B cell (primary cell): ENCODE data around the gene NPEPL1. TPM values are rescaled to one million over a fixed set of nuclear protein-coding genes. Genes with fewer than 3 reads are reported as not detected.

Source experiments
- ATAC-seq: fragments of 200-7000 bp; cut with Tn5 transposase; one replicate; pipeline ENCODE4 v1.10.0; 2021; ENCODE audit warnings: low read depth, mild to moderate bottlenecking, moderate number of reproducible peaks, moderate library complexity
- CTCF ChIA-PET: fragments of 350-600 bp; sonication (Branson Sonifier 250); formaldehyde crosslinking; loops from one replicate; lab custom pipeline; 2021; ENCODE audit warnings: antibody characterized with exemption, inconsistent platforms; lab: Charles Lee
- POLR2A ChIA-PET: fragments of 350-600 bp; sonication (Branson Sonifier 250); formaldehyde crosslinking; loops from one replicate; lab custom pipeline; 2021; ENCODE audit warnings: antibody characterized with exemption; lab: Charles Lee
- DNase-seq: peaks from one replicate; pipeline ENCODE4 v3.0.0; 2013
- H2AFZ ChIP-seq: 2 replicates; pipeline ENCODE4 v1.6.1; 2012; ENCODE audit warnings: mild to moderate bottlenecking, low read depth, low read length; ENCODE audit not compliant: insufficient read depth, poor library complexity, severe bottlenecking
- H3K27ac ChIP-seq, 2 donors: 1 replicate in 1 of 2; 2 replicates in 1 of 2; pipeline ENCODE4 v1.5.1; 2012 to 2013; ENCODE audit warnings: low read length in 2 of 2, mild to moderate bottlenecking in 2 of 2, moderate library complexity in 1 of 2
- H3K27me3 ChIP-seq, 4 experiments: fragments of 200-600 bp in 1 of 4; sonication (generic) in 1 of 4; replicated peaks in 1 of 4; 1 replicate in 2 of 4; 2 replicates in 2 of 4; pipeline versions ENCODE4 v1.6.1 to v1.7.0; 2013 to 2016; ENCODE audit warnings: low read length in 3 of 4, mild to moderate bottlenecking in 2 of 4, mixed read lengths in 1 of 4, moderate library complexity in 1 of 4; ENCODE audit not compliant: insufficient read depth in 4 of 4, control insufficient read depth in 3 of 4; ENCODE audit errors: control extremely low read depth in 1 of 4
- H3K36me3 ChIP-seq, 2 experiments: replicated peaks in 1 of 2; 1 replicate in 1 of 2; 2 replicates in 1 of 2; pipeline versions ENCODE4 v1.6.1 to v1.7.1; 2013; ENCODE audit warnings: low read length in 1 of 2; ENCODE audit not compliant: insufficient read depth in 2 of 2, control insufficient read depth in 1 of 2; ENCODE audit errors: control extremely low read depth in 1 of 2, extremely low read depth in 1 of 2
- H3K4me1 ChIP-seq, 2 donors: fragments of 200-600 bp in 1 of 2; sonication (generic) in 1 of 2; 1 replicate in 1 of 2; 2 replicates in 1 of 2; pipeline versions ENCODE4 v1.5.1 to v1.6.1; 2013 to 2017; ENCODE audit warnings: low read length in 2 of 2; ENCODE audit not compliant: control insufficient read depth in 2 of 2, insufficient read depth in 2 of 2
- H3K4me2 ChIP-seq: replicated peaks from 2 replicates; pipeline ENCODE3; 2012; ENCODE audit warnings: mild to moderate bottlenecking, low read depth, low read length; ENCODE audit not compliant: poor library complexity, severe bottlenecking
- H3K4me3 ChIP-seq, 5 experiments: fragments of 200-600 bp in 1 of 5; sonication (generic) in 1 of 5; 1 replicate in 3 of 5; 2 replicates in 2 of 5; pipeline versions ENCODE4 v1.5.1 to v1.7.0; 2011 to 2016; ENCODE audit warnings: low read length in 4 of 5, mild to moderate bottlenecking in 4 of 5, low read depth in 2 of 5, control low read depth in 1 of 5, moderate library complexity in 1 of 5; ENCODE audit not compliant: insufficient read depth in 1 of 5; ENCODE audit errors: control extremely low read depth in 1 of 5, extremely low read depth in 1 of 5
- H3K79me2 ChIP-seq: fragments of 200-600 bp; sonication (generic); one replicate; pipeline ENCODE4 v1.6.0; 2016; ENCODE audit warnings: low read length; ENCODE audit not compliant: control insufficient read depth, insufficient read depth
- H3K9ac ChIP-seq: fragments of 200-600 bp; sonication (generic); 2 replicates; pipeline ENCODE4 v1.6.1; 2017; ENCODE audit warnings: mild to moderate bottlenecking, low read length, moderate library complexity
- H3K9me3 ChIP-seq, 3 donors: one replicate each; pipeline versions ENCODE4 v1.6.1 to v1.7.1; 2013; ENCODE audit warnings: low read length in 2 of 3; ENCODE audit not compliant: control insufficient read depth in 2 of 3, insufficient read depth in 1 of 3; ENCODE audit errors: control extremely low read depth in 1 of 3
- H4K20me1 ChIP-seq: 2 replicates; pipeline ENCODE4 v1.6.0; 2012; ENCODE audit warnings: mild to moderate bottlenecking, low read length; ENCODE audit not compliant: insufficient read depth, control insufficient read depth, poor library complexity, severe bottlenecking
- H3K27ac Mint-ChIP-seq: one replicate; pipeline ENCODE4 v1.8.0; 2021; ENCODE audit warnings: mixed read lengths
- H3K27me3 Mint-ChIP-seq: one replicate; pipeline ENCODE4 v1.8.0; 2021; ENCODE audit warnings: mixed read lengths
- H3K4me1 Mint-ChIP-seq: one replicate; pipeline ENCODE4 v1.8.0; 2021; ENCODE audit warnings: mixed read lengths
- H3K4me3 Mint-ChIP-seq: one replicate; pipeline ENCODE4 v1.8.0; 2021; ENCODE audit warnings: mixed read lengths
- H3K9me3 Mint-ChIP-seq: one replicate; pipeline ENCODE4 v1.8.0; 2022; ENCODE audit warnings: mixed read lengths; ENCODE audit not compliant: insufficient read depth
- CTCF ChIP-seq: fragments of 200-600 bp; IDR thresholded peaks from one replicate; pipeline ENCODE4 v1.8.0; 2022; ENCODE audit warnings: antibody characterized with exemption, mild to moderate bottlenecking
- EZH2 ChIP-seq: IDR thresholded peaks from 2 replicates; pipeline ENCODE4 v1.6.1; 2012; ENCODE audit warnings: borderline replicate concordance, low read depth, mild to moderate bottlenecking, moderate library complexity, low read length; ENCODE audit not compliant: insufficient read depth, poor library complexity, severe bottlenecking
- WGBS: methylation state at CpG from one replicate; pipeline ENCODE4 v1.1.5; 2013; ENCODE audit warnings: missing lambda C conversion rate; ENCODE audit not compliant: insufficient coverage; 5-methylcytosine and 5-hydroxymethylcytosine counted together
- intact Hi-C: fragments of 100-400 bp; cut with micrococcal nuclease; formaldehyde crosslinking; loops from one replicate; pipeline ENCODE4 v1.10.0; 2022
- polyA plus RNA-seq: library from polyadenylated mRNA; depleted of rRNA; stranded (reverse); fragments of >200 nt; gene quantifications from 2 replicates; pipeline ENCODE4 v1.2.3, GENCODE V29; 2012
- total RNA-seq, 2 donors: library from RNA; stranded (reverse); fragments of 120-200 nt in 1 of 2; gene quantifications; 1 replicate in 1 of 2; 2 replicates in 1 of 2; pipeline versions ENCODE4 v1.2.3 to v1.2.4, GENCODE V29; 2013 to 2022

NPEPL1 gene
- total and polyA plus RNA-seq, 2 donors (not counting 1 experiment from before 2014, with no cell fraction given) = 34.3 to 45.1 TPM

DNA sequence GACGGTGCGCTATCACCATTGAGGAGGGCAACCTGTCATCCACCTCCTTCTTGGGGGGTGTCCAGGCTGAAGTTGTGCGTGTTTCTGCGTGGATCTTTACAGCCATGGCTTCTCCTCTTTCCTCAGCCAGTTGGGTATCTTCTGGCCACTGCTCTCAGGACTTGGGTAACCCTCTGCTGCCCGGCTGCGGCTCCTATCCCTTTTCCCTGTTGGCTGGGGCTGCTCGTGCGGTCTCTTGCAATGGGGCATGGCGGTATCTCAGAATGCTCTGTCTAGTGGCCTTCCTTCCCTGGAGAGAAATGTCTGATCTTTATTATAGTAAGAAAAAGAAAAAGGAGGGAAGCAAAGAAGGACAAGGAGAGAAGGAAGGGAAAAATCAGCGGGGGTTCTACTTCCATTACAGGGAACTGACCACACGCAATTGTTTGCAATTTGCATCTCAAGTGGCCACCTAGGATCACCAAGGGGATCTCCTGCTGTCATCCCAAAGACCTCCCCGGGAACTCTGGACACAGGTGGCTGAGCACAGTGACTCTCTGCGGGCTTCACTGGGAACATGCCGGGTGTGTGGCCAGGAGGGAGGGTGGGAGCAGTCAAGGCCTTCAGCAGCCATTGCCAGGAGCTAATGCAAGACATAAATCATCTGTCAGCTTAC lies 60.8 kb downstream of the NPEPL1 start:
- Histone ChIP-seq H3K27me3 (peaks cover 0 to 10% (median 0%) of the 10 kb centered on the region in 4 experiments), H3K4me2 (no peak overlapping the region), H3K9ac (no peak overlapping the region), H2AFZ (no peak overlapping the region), H3K79me2 (no peaks in the 10 kb centered on the region), H3K9me3 (no peaks in the 10 kb centered on the region), H3K4me1 (no peaks in the 10 kb centered on the region), H3K36me3 (no peaks in the 10 kb centered on the region), H4K20me1 (no peaks in the 10 kb centered on the region), H3K4me3 (no peak overlapping the region), H3K27ac (no peak overlapping the region)
- TF ChIP-seq CTCF (no peak), EZH2 (no peak)
- no peak overlapping the region for H3K4me3 Mint-ChIP-seq
- ATAC-seq (no peak), DNase-seq (no peak)
- H3K27me3 Mint-ChIP-seq = peaks cover 39% of the 10 kb centered on the region
- intact Hi-C loops = no loop called here
- CTCF ChIA-PET = no interaction called here
- no peaks in the 10 kb centered on the region for H3K9me3 Mint-ChIP-seq
- WGBS = 81% methylated on average over 14 of the region's 14 CpGs
- POLR2A ChIA-PET = no interaction called here
- H3K4me1 Mint-ChIP-seq = no peaks in the 10 kb centered on the region
- H3K27ac Mint-ChIP-seq = no peak overlapping the region

DNA sequence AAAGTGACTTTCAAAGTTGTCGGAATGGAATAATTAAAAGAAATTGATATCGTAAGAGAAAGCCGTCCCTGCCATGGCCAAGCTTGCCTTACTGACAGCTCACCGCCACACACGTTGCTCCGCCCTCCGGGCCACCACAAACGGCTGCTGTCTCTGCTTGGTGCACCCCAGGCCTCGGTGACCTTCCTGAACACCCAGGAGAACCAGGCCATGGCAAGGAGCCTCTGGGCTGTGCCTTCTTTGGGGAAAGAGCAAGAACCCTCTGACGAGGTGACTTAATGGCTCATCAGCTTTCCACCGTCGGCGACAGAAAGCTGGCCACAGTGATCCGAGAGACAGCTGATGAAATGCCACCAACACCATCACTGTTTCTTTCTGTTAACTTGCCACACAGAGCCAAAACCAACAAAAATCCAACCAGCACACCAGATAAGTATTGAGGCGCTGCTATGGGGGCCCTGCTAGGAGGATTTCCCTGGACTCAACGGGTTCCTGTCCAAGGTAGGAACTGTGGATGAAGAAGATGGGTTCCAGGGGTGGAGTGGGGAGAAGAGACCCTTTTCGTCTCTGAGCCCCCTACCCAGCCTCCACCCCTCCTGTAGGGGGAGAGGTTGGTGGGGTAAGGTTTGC lies 61.4 kb downstream of the NPEPL1 start:
- POLR2A ChIA-PET = no interaction called here

More for the DNA sequence above, 61.4 kb downstream of the NPEPL1 start:
- no peak for TF ChIP-seq EZH2
- no peak for TF ChIP-seq CTCF
- intact Hi-C loops = no loop called here
- H3K4me3 ChIP-seq = no peak overlapping the region
- no peaks in the 10 kb centered on the region for H3K9me3 Mint-ChIP-seq
- H4K20me1 ChIP-seq = no peaks in the 10 kb centered on the region
- H3K27me3 ChIP-seq = peaks cover 0 to 10% (median 0%) of the 10 kb centered on the region in 4 experiments
- H3K4me1 Mint-ChIP-seq = no peaks in the 10 kb centered on the region
- no peak overlapping the region for H3K4me3 Mint-ChIP-seq
- whole genome bisulfite sequencing = 92% methylated on average over 9 of the region's 17 CpGs
- H3K27me3 Mint-ChIP-seq = peaks cover 39% of the 10 kb centered on the region
- ATAC-seq (no peak), DNase-seq (no peak)
- H3K27ac ChIP-seq = no peak overlapping the region
- no peak overlapping the region for H3K9ac ChIP-seq
- no peaks in the 10 kb centered on the region for H3K36me3 ChIP-seq
- no peak overlapping the region for H3K4me2 ChIP-seq
- H3K79me2 ChIP-seq = no peaks in the 10 kb centered on the region
- H3K4me1 ChIP-seq = no peaks in the 10 kb centered on the region
- H2AFZ ChIP-seq = no peak overlapping the region
- no peaks in the 10 kb centered on the region for H3K9me3 ChIP-seq
- CTCF ChIA-PET = no interaction called here
- no peak overlapping the region for H3K27ac Mint-ChIP-seq
